Heart left ventricle (tissue), 13 donors: ENCODE measurements around the gene CELA3A.
"Not testable (repeated sequence)": the region's sequence is repeated elsewhere in the genome, so short reads cannot be mapped to it uniquely, and the experiment has no call there.

Experiments
- CTCF ChIP-seq, 12 donors: fragments of 200-600 bp; sonication (generic) in 4 of 12; IDR thresholded peaks; one replicate each; pipeline versions ENCODE4 v1.5.0 to v1.8.0; 2018 to 2022; ENCODE audit warnings: antibody characterized with exemption in 12 of 12, mild to moderate bottlenecking in 5 of 12
- POLR2A ChIP-seq, 2 donors: fragments of 450-650 bp; IDR thresholded peaks; one replicate each; pipeline ENCODE4 v1.6.1; 2017; ENCODE audit warnings: antibody characterized with exemption in 2 of 2, mild to moderate bottlenecking in 2 of 2, moderate library complexity in 2 of 2
- donor health status: ischemic (EF 13 %, LVEDD 7.1; RV severe dilation, severe dysfunction).
- donor health status: DM: no; HTN: yes; CAD: no.
- donor health status: DM: no; HTN: no; CAD: no.
- donor health status: ischemic (EF 25% LVEDD 6.9; RV normal size, moderate dysfunction).
- donor health status: ischemic (EF 25% LVEDD 5.7; RV mildly dilated, moderate dysfunction).
- donor health status: ischemic (EF 35%, LVEDD 5.7; RV mildly dilated, moderate dysfunction).
- donor health status: nonischemic (EF 11% LVEDD 7.7; RV severe dilation, severe dysfunction).
- donor health status: DM: yes; HTN: yes; CAD: no.
- donor health status: PGD.
- donor health status: ischemic (EF 29% LVEDD 5.4; RV normal size, mild dysfunction).
- donor health status: nonischemic (EF 23%, LVEDD 6.1; RV moderate dilation, normal function).

GRCh38 chr1:21989672-21990393 lies 11.6 kb upstream of the CELA3A start:
- not testable (repeated sequence) for TF ChIP-seq CTCF, POLR2A (IDR thresholded peaks at IDR 0.05)
